PC-9 (cell line): ENCODE results near the gene SULT4A1.

Experiments used
- CTCF ChIP-seq: fragments of 200-600 bp; sonication (generic); conservative IDR thresholded peaks from 2 replicates; pipeline ENCODE4 v1.6.1; 2017; ENCODE audit warnings: mixed run types, antibody characterized with exemption, mild to moderate bottlenecking, moderate library complexity
- EZH2 ChIP-seq: fragments of 200-600 bp; sonication (generic); IDR thresholded peaks from 2 replicates; pipeline ENCODE4 v1.8.0; 2017; ENCODE audit warnings: antibody characterized with exemption, low read depth

- TF ChIP-seq CTCF (no peak), EZH2 (no peak)
These were observed 21.5 kb downstream of the SULT4A1 start for GRCh38 chr22:43840851-43841250.
